Measurements from ENCODE around the gene NXPH2.

Gene NXPH2

GRCh38 chr2:138637686-138638085 lies 142.5 kb downstream of the NXPH2 start:
- H3K4me3 ChIP-seq (IDR thresholded peaks at IDR 0.05; ENCODE audit: insufficient read depth, low read depth, low read length): no peak overlapping the region
- no peaks in the 10 kb centered on the region for H3K79me2 ChIP-seq (ENCODE audit: insufficient read depth, low read depth)
- H3K27ac ChIP-seq: no peak overlapping the region
- H3K4me2 ChIP-seq: no peak overlapping the region
- H2AFZ ChIP-seq (ENCODE audit: low read depth): no peak overlapping the region
- no peaks in the 10 kb centered on the region for H4K20me1 ChIP-seq (ENCODE audit: insufficient read depth)
- H3K9ac ChIP-seq: no peak overlapping the region
- H3K4me1 ChIP-seq (ENCODE audit: low read depth, poor library complexity, severe bottlenecking): no peaks in the 10 kb centered on the region
- TF ChIP-seq, protein P1, sequence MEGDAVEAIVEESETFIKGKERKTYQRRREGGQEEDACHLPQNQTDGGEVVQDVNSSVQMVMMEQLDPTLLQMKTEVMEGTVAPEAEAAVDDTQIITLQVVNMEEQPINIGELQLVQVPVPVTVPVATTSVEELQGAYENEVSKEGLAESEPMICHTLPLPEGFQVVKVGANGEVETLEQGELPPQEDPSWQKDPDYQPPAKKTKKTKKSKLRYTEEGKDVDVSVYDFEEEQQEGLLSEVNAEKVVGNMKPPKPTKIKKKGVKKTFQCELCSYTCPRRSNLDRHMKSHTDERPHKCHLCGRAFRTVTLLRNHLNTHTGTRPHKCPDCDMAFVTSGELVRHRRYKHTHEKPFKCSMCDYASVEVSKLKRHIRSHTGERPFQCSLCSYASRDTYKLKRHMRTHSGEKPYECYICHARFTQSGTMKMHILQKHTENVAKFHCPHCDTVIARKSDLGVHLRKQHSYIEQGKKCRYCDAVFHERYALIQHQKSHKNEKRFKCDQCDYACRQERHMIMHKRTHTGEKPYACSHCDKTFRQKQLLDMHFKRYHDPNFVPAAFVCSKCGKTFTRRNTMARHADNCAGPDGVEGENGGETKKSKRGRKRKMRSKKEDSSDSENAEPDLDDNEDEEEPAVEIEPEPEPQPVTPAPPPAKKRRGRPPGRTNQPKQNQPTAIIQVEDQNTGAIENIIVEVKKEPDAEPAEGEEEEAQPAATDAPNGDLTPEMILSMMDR (conservative IDR thresholded peaks at IDR 0.05; ENCODE audit: low read depth, low read length): no peak
- no peaks in the 10 kb centered on the region for H3K27me3 ChIP-seq (ENCODE audit: insufficient read depth, low read depth)
- H3K36me3 ChIP-seq (ENCODE audit: insufficient read depth): no peaks in the 10 kb centered on the region

DNA sequence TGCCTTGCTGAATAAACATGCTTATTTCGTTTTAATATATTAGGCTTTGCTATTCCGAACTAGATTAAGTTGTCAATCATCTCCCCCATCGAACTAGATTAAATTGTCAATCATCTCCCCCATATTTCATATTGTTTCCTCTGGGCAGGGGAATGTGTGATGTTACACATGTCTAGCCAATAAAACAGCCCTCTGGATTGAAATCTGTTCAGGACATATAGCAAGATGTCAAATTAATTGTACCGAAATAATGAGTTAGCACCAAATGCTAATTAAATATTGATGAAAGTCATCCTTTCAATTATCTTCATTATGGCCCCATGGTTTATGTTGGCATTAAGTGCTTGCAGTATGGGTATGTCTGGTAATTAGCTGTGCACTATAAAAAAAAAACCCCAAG lies 143.1 kb downstream of the NXPH2 start:
- Histone ChIP-seq H3K79me2 (ENCODE audit: insufficient read depth, low read depth) (no peaks in the 10 kb centered on the region), H3K4me1 (ENCODE audit: low read depth, poor library complexity, severe bottlenecking) (peaks cover 6% of the 10 kb centered on the region), H4K20me1 (ENCODE audit: insufficient read depth) (no peaks in the 10 kb centered on the region), H3K9ac (no peak overlapping the region), H3K27me3 (ENCODE audit: insufficient read depth, low read depth) (no peaks in the 10 kb centered on the region), H3K27ac (no peak overlapping the region), H2AFZ (ENCODE audit: low read depth) (no peak overlapping the region), H3K4me3 (IDR thresholded peaks at IDR 0.05; ENCODE audit: insufficient read depth, low read depth, low read length) (no peak overlapping the region), H3K4me2 (no peak overlapping the region), H3K36me3 (ENCODE audit: insufficient read depth) (no peaks in the 10 kb centered on the region)
- TF ChIP-seq, protein P1 (conservative IDR thresholded peaks at IDR 0.05; ENCODE audit: low read depth, low read length): no peak

- Histone ChIP-seq H3K9ac (no peak overlapping the region), H2AFZ (ENCODE audit: low read depth) (no peak overlapping the region), H3K27ac (no peak overlapping the region), H3K27me3 (ENCODE audit: insufficient read depth, low read depth) (no peaks in the 10 kb centered on the region), H4K20me1 (ENCODE audit: insufficient read depth) (no peaks in the 10 kb centered on the region), H3K4me2 (no peak overlapping the region), H3K4me3 (IDR thresholded peaks at IDR 0.05; ENCODE audit: insufficient read depth, low read depth, low read length) (no peak overlapping the region), H3K79me2 (ENCODE audit: insufficient read depth, low read depth) (no peaks in the 10 kb centered on the region), H3K4me1 (ENCODE audit: low read depth, poor library complexity, severe bottlenecking) (peaks cover 11% of the 10 kb centered on the region), H3K36me3 (ENCODE audit: insufficient read depth) (no peaks in the 10 kb centered on the region)
- TF ChIP-seq, protein P1 (conservative IDR thresholded peaks at IDR 0.05; ENCODE audit: low read depth, low read length): no peak
These were observed 147.1 kb downstream of the NXPH2 start for GRCh38 chr2:138633049-138633448.

GRCh38 chr2:138632066-138632620 lies 148.0 kb downstream of the NXPH2 start:
- Histone ChIP-seq H3K27ac (no peak overlapping the region), H2AFZ (ENCODE audit: low read depth) (no peak overlapping the region), H3K4me2 (no peak overlapping the region), H3K79me2 (ENCODE audit: insufficient read depth, low read depth) (no peaks in the 10 kb centered on the region), H3K27me3 (ENCODE audit: insufficient read depth, low read depth) (no peaks in the 10 kb centered on the region), H3K4me1 (ENCODE audit: low read depth, poor library complexity, severe bottlenecking) (peaks cover 11% of the 10 kb centered on the region), H3K4me3 (IDR thresholded peaks at IDR 0.05; ENCODE audit: insufficient read depth, low read depth, low read length) (no peak overlapping the region), H3K36me3 (ENCODE audit: insufficient read depth) (no peaks in the 10 kb centered on the region), H3K9ac (no peak overlapping the region), H4K20me1 (ENCODE audit: insufficient read depth) (no peaks in the 10 kb centered on the region)
- TF ChIP-seq, protein P1 (conservative IDR thresholded peaks at IDR 0.05; ENCODE audit: low read depth, low read length): no peak

All from KMS-11 (cell line).